Esophagus (tissue), 2 donors: ENCODE results near the gene PHLDA1. TPM values are rescaled to one million over a fixed set of nuclear protein-coding genes. Genes with fewer than 3 reads are reported as not detected.
A peak's percentile ranks its signal among the peaks of the same experiment; 100 is the strongest.

Experiments
- H3K27ac ChIP-seq, 2 donors: one replicate each; pipeline ENCODE4 v1.5.1; 2013; ENCODE audit warnings: low read depth in 2 of 2, mild to moderate bottlenecking in 2 of 2, inconsistent platforms in 1 of 2, low read length in 1 of 2, moderate library complexity in 1 of 2
- H3K27me3 ChIP-seq, 2 donors: one replicate each; pipeline ENCODE4 v1.6.1; 2013; ENCODE audit warnings: low read length in 2 of 2, control low read depth in 1 of 2, mild to moderate bottlenecking in 1 of 2; ENCODE audit not compliant: insufficient read depth in 2 of 2, control insufficient read depth in 1 of 2
- H3K36me3 ChIP-seq, 2 donors: one replicate each; pipeline ENCODE4 v1.6.1; 2013; ENCODE audit warnings: low read length in 1 of 2; ENCODE audit not compliant: control insufficient read depth in 2 of 2, insufficient read depth in 2 of 2
- H3K4me1 ChIP-seq, 2 donors: one replicate each; pipeline ENCODE4 v1.6.1; 2013; ENCODE audit warnings: low read length in 1 of 2; ENCODE audit not compliant: control insufficient read depth in 2 of 2, insufficient read depth in 2 of 2
- H3K4me3 ChIP-seq, 2 donors: one replicate each; pipeline ENCODE4 v1.5.1; 2013; ENCODE audit warnings: low read length in 2 of 2, mild to moderate bottlenecking in 2 of 2, low read depth in 1 of 2, moderate library complexity in 1 of 2
- H3K9me3 ChIP-seq, 2 donors: one replicate each; pipeline ENCODE4 v1.6.1; 2013; ENCODE audit warnings: mild to moderate bottlenecking in 2 of 2, low read depth in 1 of 2, low read length in 1 of 2, moderate library complexity in 1 of 2; ENCODE audit not compliant: control insufficient read depth in 2 of 2, insufficient read depth in 1 of 2
- WGBS, 2 donors: extraction: QIAGEN DNeasy Blood & Tissue Kit; methylation state at CpG; one replicate each; pipeline ENCODE4 v1.1.7; 2013; 5-methylcytosine and 5-hydroxymethylcytosine counted together
- polyA plus RNA-seq, 2 donors: library from polyadenylated mRNA; stranded (reverse); fragments of 200-250 nt; gene quantifications; one replicate each; pipeline ENCODE4 v1.2.3, GENCODE V29; 2013
- donor health status: healthy with polysubstance abuse.
- donor health status: Bipolar disorder and iron deficiency.

The PHLDA1 gene
- polyA plus RNA-seq, 2 donors: 46.3 to 84.1 TPM

GRCh38 chr12:75982169-75982564 lies 49.4 kb downstream of the PHLDA1 start:
- H3K27ac ChIP-seq: no peak overlapping the region
- H3K27me3 ChIP-seq: no peaks in the 10 kb centered on the region
- WGBS, 2 donors: 69 to 83% methylated on average over 8 of the region's 8 CpGs

DNA sequence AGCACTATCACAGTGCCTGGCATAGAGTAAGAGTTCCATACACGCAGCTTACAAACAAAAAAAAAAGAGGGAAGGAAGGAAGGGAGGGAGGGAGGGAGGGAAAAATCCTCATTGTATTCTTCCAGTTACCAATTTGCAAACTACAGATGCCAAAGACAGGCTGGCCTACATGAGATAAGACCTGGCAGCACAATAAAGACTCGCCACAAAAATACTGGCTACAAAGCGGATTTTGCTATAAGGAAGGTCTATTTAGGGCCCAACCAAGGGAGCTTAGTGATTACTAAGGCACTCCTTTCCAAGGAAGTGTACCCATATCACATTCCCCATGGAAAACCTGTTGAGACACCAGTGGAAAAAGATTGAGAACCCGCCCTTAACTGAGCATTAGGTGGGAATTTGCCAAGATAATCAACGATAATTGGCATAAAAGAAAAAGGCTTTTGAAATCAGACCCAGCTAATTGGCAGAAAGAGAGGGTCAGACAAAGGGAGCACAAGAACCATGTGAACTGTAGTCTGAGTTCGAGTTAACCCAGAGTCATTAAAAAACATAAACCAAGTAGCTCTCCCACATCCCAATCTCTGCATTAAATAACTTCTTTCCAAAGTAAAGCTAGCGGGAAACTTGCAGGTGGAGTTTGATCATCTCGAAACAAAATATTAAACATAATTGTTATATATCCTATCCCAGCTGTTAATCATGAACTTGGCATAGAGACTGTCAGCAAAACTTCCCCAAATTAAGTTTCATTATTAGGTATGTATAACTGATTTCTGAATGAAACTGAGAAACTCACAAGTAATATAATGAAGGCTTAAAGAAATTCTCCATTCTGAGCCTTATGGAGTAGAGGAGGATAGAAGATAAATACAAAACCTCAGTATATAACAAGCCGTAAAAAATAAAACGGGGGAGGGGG lies 50.1 kb downstream of the PHLDA1 start:
- WGBS, 2 donors: 68 to 70% methylated on average over 10 of the region's 10 CpGs
- no peak overlapping the region for H3K27ac ChIP-seq
- no peaks in the 10 kb centered on the region for H3K9me3 ChIP-seq
- H3K4me3 ChIP-seq: peak overlapping the region in 1 of 2 donors; percentile 53
- H3K36me3 ChIP-seq: no peaks in the 10 kb centered on the region
- H3K27me3 ChIP-seq: no peaks in the 10 kb centered on the region
- peaks cover 2% of the 10 kb centered on the region in 2 donors for H3K4me1 ChIP-seq

More at GRCh38 chr12:75982169-75982564, 49.4 kb downstream of the PHLDA1 start:
- Histone ChIP-seq H3K4me3 (peak overlapping the region in 1 of 2 donors; percentile 53), H3K36me3 (no peaks in the 10 kb centered on the region), H3K9me3 (no peaks in the 10 kb centered on the region), H3K4me1 (peaks cover 2% of the 10 kb centered on the region in 2 donors)

DNA sequence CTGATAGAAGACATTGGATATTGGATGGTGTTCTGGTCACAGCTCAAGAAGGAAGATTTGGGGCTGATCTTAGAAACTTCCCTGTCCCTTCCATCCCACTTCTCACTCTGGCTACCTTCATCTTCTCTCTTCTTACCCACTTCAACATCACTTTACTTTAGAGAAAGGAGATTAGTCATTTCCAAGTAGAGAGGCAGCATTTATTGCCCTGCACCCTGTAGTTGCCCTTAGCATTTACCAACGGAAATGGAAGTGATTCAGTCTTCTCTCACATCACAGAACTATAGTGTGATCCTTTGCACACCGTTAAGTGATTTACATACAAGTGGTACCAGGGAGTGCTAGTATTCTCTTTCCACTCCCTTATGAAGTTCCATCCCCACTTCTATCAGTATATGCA lies 52.4 kb downstream of the PHLDA1 start:
- WGBS, 2 donors: 44 to 51% methylated on average over 2 of the region's 2 CpGs
- Histone ChIP-seq H3K9me3 (no peaks in the 10 kb centered on the region), H3K27ac (peak overlapping the region; percentile 29 to 74), H3K36me3 (no peaks in the 10 kb centered on the region), H3K27me3 (no peaks in the 10 kb centered on the region), H3K4me1 (peaks cover 2% of the 10 kb centered on the region in 2 donors), H3K4me3 (no peak overlapping the region)

DNA sequence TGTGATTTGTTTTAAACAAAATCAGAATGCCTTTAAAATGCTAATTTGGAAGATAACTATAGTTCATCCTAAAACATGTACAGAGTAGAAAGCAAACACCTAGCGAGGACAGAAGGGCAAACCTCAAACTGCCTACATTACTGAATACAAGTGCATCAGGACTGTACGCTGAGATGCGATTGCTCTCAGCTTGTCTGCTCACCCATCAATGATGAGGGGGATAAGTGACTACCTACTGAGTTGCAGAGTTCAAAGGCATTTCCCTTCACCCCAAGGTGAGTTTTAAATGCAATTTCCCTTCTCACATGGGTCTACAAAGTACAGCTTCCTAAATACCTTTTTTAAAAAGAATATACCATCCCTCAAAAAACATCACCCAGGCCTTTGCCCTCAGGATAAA lies 52.9 kb downstream of the PHLDA1 start:
- Histone ChIP-seq H3K27me3 (no peaks in the 10 kb centered on the region), H3K27ac (peak overlapping the region; percentile 29 to 74), H3K4me3 (no peak overlapping the region), H3K36me3 (no peaks in the 10 kb centered on the region), H3K9me3 (no peaks in the 10 kb centered on the region), H3K4me1 (peaks cover 2% of the 10 kb centered on the region in 2 donors)
- WGBS, 2 donors: 87 to 95% methylated on average over 3 of the region's 3 CpGs

DNA sequence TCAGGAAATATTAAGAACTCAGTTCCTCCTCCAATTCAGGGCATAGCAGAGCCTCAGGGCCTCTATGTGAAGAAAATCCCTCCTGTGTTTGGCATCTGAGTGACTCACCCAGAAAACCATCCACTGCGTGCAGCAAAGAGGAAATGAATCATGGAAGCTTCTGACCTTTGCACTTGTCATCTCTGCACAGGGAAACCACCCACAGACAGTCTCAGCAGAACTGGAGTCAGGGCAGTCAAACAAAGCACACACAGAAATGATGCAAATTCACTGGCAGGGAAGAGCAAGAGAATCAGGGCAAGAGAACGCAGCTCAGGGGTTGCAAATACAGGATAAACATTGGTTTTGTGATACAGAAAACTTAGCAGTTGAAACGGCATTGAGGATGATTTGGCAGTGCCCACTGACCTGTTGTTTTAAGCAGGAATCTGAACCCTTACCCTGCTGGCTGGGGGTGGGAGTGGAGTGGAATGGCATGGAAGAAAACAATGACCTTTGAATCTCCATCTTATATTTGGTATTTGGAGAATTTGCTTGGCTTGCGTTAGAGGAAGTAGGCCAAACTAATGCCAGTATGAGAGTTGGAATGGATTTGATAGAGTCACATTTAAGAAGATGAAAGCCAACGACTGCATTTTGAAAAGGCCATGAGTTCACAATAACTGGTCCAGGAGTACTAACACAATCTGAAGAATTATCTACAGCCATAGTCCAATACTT lies 53.5 kb downstream of the PHLDA1 start:
- Histone ChIP-seq H3K27me3 (no peaks in the 10 kb centered on the region), H3K4me3 (no peak overlapping the region), H3K4me1 (peaks cover 0 to 2% of the 10 kb centered on the region in 2 donors), H3K9me3 (no peaks in the 10 kb centered on the region), H3K36me3 (no peaks in the 10 kb centered on the region), H3K27ac (peak overlapping the region; percentile 78 to 91)
- WGBS, 2 donors: 6 to 8% methylated on average over 5 of the region's 5 CpGs

- H3K36me3 ChIP-seq: no peaks in the 10 kb centered on the region
- H3K27ac ChIP-seq: peak overlapping the region; percentile 78 to 82
- H3K9me3 ChIP-seq: no peaks in the 10 kb centered on the region
- no peaks in the 10 kb centered on the region for H3K27me3 ChIP-seq
- no peaks in the 10 kb centered on the region for H3K4me1 ChIP-seq
- WGBS, 2 donors: 33 to 47% methylated on average over 5 of the region's 5 CpGs
- no peak overlapping the region for H3K4me3 ChIP-seq
Observed at GRCh38 chr12:75977590-75977951, 54.0 kb downstream of the PHLDA1 start.

- no peaks in the 10 kb centered on the region for H3K4me1 ChIP-seq
- H3K9me3 ChIP-seq: no peaks in the 10 kb centered on the region
- no peaks in the 10 kb centered on the region for H3K27me3 ChIP-seq
- H3K27ac ChIP-seq: peak overlapping the region in 1 of 2 donors; percentile 61
- no peak overlapping the region for H3K4me3 ChIP-seq
- WGBS, 2 donors: 76 to 82% methylated on average over 3 of the region's 3 CpGs
- H3K36me3 ChIP-seq: no peaks in the 10 kb centered on the region
Observed at GRCh38 chr12:75976913-75977312, 54.7 kb downstream of the PHLDA1 start.

DNA sequence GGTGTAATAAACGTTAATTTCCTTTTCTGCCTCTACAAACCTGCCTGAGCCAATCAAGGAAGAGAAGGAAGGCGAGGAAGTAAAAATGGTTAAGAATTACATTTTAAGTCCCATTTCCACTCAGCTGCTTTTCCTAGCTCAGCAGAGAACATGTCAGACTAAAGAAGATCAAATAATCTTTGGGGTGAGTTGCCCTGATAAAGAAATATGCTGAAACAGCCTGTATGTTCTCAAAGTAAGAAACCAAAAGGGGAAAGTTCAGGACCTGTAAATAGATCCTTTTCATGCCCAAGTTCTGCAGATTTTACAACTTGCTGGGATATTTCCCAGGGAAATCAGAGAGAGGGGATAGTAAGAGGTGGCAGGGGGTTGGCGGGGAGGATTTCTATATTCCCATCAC lies 55.5 kb downstream of the PHLDA1 start:
- 81 to 83% methylated on average over 3 of the region's 3 CpGs for WGBS, 2 donors
- no peaks in the 10 kb centered on the region for H3K36me3 ChIP-seq
- no peaks in the 10 kb centered on the region for H3K9me3 ChIP-seq
- no peaks in the 10 kb centered on the region for H3K4me1 ChIP-seq
- H3K27ac ChIP-seq: no peak overlapping the region
- H3K27me3 ChIP-seq: no peaks in the 10 kb centered on the region
- H3K4me3 ChIP-seq: no peak overlapping the region

DNA sequence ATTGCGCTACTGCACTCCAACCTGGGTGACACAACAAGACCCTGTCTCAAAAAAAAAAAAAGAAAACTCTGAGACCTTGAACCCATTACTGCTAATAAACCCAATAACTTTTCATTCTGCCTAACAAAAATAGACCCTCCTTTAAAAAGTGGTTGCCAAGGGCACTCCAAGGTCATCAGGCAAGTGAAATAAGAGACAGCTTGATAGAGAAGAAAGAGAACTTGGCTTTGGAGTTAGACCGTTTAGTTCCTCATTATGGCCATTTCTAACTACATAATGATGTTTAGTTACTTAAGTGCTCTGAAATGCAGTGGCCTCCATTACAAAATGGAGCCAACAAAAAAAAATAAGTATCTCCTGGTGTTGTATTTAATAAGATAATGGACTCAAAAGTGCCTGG lies 55.9 kb downstream of the PHLDA1 start:
- H3K4me1 ChIP-seq: no peaks in the 10 kb centered on the region
- no peak overlapping the region for H3K27ac ChIP-seq
- H3K27me3 ChIP-seq: no peaks in the 10 kb centered on the region
- no peak overlapping the region for H3K4me3 ChIP-seq
- H3K36me3 ChIP-seq: no peaks in the 10 kb centered on the region
- WGBS, 2 donors: 82 to 89% methylated on average over 2 of the region's 2 CpGs
- no peaks in the 10 kb centered on the region for H3K9me3 ChIP-seq
